KMS-11 (cell line): ENCODE results near the gene NOL4.
A peak's percentile ranks its signal among the peaks of the same experiment; 100 is the strongest.
"Not testable (repeated sequence)": the region's sequence is repeated elsewhere in the genome, so short reads cannot be mapped to it uniquely, and the experiment has no call there.

ENCODE experiments used
- H2AFZ ChIP-seq: fragments of 200-600 bp; sonication (generic); 2 replicates; pipeline ENCODE4 v1.6.1; 2016; ENCODE audit warnings: antibody characterized with exemption, mixed run types, low read depth
- H3K27ac ChIP-seq: fragments of 200-600 bp; sonication (generic); 2 replicates; pipeline ENCODE4 v1.6.1; 2016; ENCODE audit warnings: mild to moderate bottlenecking, mixed run types
- H3K27me3 ChIP-seq: fragments of 200-600 bp; sonication (generic); 2 replicates; pipeline ENCODE4 v1.6.1; 2017; ENCODE audit warnings: mild to moderate bottlenecking, low read depth, mixed run types, moderate library complexity; ENCODE audit not compliant: insufficient read depth
- H3K36me3 ChIP-seq: fragments of 200-600 bp; sonication (generic); 2 replicates; pipeline ENCODE4 v1.6.1; 2017; ENCODE audit warnings: mild to moderate bottlenecking, mixed run types; ENCODE audit not compliant: insufficient read depth
- H3K4me1 ChIP-seq: fragments of 200-600 bp; sonication (generic); 2 replicates; pipeline ENCODE4 v1.6.1; 2016; ENCODE audit warnings: mild to moderate bottlenecking, low read depth, mixed run types; ENCODE audit not compliant: poor library complexity, severe bottlenecking
- H3K4me2 ChIP-seq: fragments of 200-600 bp; sonication (generic); 2 replicates; pipeline ENCODE4 v1.7.0; 2016; ENCODE audit warnings: mild to moderate bottlenecking, mixed run types
- H3K4me3 ChIP-seq: fragments of 200-600 bp; sonication (generic); IDR thresholded peaks from 2 replicates; pipeline ENCODE4 v1.6.1; 2017; ENCODE audit warnings: low read depth, low read length, mixed read lengths; ENCODE audit not compliant: insufficient read depth
- H3K79me2 ChIP-seq: fragments of 200-600 bp; sonication (generic); 2 replicates; pipeline ENCODE4 v1.6.1; 2016; ENCODE audit warnings: low read depth, mixed run types; ENCODE audit not compliant: insufficient read depth
- H3K9ac ChIP-seq: fragments of 200-600 bp; sonication (generic); 2 replicates; pipeline ENCODE4 v1.6.1; 2016; ENCODE audit warnings: mild to moderate bottlenecking, mixed run types
- H4K20me1 ChIP-seq: fragments of 200-600 bp; sonication (generic); 2 replicates; pipeline ENCODE4 v1.6.1; 2016; ENCODE audit warnings: mild to moderate bottlenecking, mixed run types; ENCODE audit not compliant: insufficient read depth
- TF ChIP-seq, protein P1 (sequence below): fragments of 200-600 bp; sonication (generic); conservative IDR thresholded peaks from 2 replicates; pipeline ENCODE4 v1.6.1; 2017; ENCODE audit warnings: low read depth, mild to moderate bottlenecking, antibody characterized with exemption, low read length, moderate library complexity, mixed read lengths

NOL4 gene

DNA sequence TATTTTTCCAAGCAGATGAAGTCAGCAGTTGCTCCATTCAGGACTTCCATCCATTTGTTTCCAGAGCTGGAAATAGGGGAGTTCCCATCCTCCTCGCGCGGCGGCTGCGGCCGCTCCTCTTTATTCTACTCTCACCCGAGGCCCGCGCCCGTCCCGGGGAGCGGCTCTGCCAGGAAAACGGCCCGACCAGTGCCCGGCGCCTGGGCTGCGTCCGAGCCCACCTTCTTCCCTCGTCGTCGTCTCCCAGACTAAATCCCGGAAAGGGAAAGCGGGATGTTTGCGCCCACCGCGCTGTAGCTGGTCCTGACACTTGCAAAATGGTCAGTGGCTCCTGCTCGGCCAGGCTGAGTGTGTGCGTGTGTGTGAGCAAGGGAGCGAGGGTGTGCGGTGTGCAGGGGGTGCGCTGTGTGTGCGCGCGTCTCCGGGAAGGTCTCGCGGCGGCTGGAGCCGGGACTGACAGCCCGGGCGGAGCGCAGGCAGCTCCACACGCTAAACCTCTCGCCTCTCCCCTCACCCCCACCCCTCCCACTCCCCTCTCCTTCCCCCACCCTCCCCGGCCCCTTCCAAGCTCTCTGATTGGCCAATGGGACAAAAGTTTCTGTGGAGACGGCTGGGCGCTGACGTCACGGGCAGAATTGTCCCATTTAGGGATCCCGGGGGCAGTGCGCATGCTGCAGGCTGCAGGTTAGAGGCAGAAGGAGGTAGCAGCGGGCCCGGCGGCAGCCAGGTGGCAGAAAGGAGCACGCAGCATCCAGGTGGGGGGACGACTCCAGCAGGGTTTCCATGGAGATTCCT, at the start of gene NOL4:
Gene NOL4, minus strand, starts transcription at position 491 of the 795 bp plus-strand sequence. CDS start 1,660 bp downstream, outside the sequence.
- Histone ChIP-seq H3K79me2 (no peaks in the 10 kb centered on the region), H3K9ac (no peak within 1 kb of the TSS; the same call in 1 of the 2 replicates), H3K4me2 (peak within 1 kb of the TSS; percentile 40; the same call in 1 of the 2 replicates), H3K4me3 (no peak within 1 kb of the TSS), H4K20me1 (no peaks in the 10 kb centered on the region), H3K4me1 (no peaks in the 10 kb centered on the region), H2AFZ (peak within 1 kb of the TSS; percentile 76), H3K36me3 (no peaks in the 10 kb centered on the region), H3K27me3 (no peaks in the 10 kb centered on the region), H3K27ac (no peak within 1 kb of the TSS)
- TF ChIP-seq, protein P1, sequence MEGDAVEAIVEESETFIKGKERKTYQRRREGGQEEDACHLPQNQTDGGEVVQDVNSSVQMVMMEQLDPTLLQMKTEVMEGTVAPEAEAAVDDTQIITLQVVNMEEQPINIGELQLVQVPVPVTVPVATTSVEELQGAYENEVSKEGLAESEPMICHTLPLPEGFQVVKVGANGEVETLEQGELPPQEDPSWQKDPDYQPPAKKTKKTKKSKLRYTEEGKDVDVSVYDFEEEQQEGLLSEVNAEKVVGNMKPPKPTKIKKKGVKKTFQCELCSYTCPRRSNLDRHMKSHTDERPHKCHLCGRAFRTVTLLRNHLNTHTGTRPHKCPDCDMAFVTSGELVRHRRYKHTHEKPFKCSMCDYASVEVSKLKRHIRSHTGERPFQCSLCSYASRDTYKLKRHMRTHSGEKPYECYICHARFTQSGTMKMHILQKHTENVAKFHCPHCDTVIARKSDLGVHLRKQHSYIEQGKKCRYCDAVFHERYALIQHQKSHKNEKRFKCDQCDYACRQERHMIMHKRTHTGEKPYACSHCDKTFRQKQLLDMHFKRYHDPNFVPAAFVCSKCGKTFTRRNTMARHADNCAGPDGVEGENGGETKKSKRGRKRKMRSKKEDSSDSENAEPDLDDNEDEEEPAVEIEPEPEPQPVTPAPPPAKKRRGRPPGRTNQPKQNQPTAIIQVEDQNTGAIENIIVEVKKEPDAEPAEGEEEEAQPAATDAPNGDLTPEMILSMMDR = peak; percentile 42

DNA sequence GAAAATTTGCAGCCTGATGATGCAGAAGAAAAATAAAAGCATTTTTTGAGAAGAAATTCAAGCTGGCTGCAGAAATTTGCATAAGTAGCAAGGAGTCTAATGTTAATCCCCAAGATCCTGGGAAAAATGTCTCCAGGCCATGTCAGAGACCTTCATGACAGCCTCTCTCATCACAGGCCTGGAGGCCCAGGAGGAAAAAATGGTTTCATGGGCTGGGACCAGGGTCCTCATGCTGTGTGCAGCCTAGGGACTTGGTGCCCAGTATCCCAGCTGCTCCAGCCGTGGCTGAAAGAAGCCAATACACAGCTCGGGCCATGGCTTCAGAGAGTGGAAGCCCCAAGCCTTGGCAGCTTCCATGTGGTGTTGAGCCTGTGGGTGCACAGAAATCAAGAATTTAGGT, 41.3 kb upstream of the NOL4 start:
- not testable (repeated sequence) for H4K20me1 ChIP-seq, H3K9ac ChIP-seq, H3K4me2 ChIP-seq

DNA sequence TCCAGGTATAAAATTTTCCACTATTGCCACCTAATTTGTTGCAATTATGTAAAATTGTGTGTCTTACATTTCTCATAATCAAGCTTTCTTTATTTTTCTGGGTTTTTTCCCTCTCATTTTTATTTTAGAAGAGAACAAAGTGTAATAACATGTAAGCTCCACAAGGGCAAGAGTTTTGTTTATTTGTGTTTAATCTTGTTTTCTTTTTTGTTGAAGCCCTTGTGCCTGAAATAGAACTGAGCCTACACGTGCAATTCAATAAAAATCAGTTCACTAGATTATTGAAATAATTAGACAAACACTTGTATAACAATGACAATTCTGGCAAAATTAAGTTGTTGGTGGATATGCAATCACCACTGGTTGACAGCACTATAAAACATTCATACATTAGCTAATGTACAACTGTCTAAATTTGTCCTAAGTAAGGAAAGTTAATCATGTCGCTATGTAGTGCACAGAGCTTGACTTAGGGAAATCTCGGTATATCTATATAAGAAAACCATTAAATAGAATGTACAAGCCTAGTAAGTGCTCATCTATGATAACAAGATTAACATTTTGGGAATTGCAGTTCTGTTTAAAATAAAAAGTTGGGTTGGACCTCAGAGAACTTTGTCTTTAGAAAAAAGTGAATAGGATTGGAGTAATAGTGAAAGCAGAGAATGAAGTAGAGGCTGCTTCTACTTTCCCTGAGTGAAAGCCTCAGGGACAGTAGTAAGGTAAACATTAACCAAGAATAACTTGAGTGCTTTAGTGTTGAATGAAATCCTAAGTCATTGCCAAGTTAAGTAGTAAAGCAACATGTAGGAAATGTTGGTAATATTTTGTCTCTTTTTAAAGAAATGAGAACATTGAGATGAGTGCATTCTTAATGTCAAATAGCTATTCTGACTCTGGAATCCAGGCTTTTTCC, 37.4 kb upstream of the NOL4 start:
- TF ChIP-seq, protein P1 = no peak
- Histone ChIP-seq H3K36me3 (no peaks in the 10 kb centered on the region), H3K79me2 (no peaks in the 10 kb centered on the region), H3K4me3 (no peak overlapping the region), H3K9ac (no peak overlapping the region), H3K27ac (no peak overlapping the region), H2AFZ (no peak overlapping the region), H3K4me2 (no peak overlapping the region), H3K27me3 (no peaks in the 10 kb centered on the region), H3K4me1 (no peaks in the 10 kb centered on the region), H4K20me1 (no peaks in the 10 kb centered on the region)

More for the DNA sequence above, 41.3 kb upstream of the NOL4 start:
- H2AFZ ChIP-seq, H3K79me2 ChIP-seq, H3K27me3 ChIP-seq, H3K36me3 ChIP-seq, H3K4me1 ChIP-seq, H3K4me3 ChIP-seq, H3K27ac ChIP-seq: not testable (repeated sequence)

DNA sequence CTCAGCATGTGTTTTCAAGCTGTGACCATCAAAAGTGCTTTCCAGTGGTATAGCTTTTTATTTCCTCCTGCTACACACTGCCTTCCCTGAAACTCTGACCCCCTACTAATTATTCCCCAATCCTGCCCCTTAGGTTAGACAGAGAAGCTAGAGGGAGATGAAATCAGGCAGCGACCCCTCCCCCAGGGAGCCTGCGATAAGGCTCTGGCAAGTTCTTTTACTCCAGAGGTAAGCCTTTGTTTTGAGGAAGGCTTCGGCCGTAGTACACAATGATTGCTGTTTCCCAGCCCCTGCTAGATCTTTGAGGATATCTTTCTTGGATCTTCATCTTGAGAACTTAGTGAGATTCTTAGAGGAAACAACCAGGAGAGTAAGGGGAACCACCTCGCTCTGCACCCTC, 33.5 kb upstream of the NOL4 start:
- no peak overlapping the region for H3K27ac ChIP-seq
- H4K20me1 ChIP-seq = no peaks in the 10 kb centered on the region
- no peaks in the 10 kb centered on the region for H3K36me3 ChIP-seq
- H3K27me3 ChIP-seq = no peaks in the 10 kb centered on the region
- TF ChIP-seq, protein P1 = no peak
- H3K4me2 ChIP-seq = no peak overlapping the region
- no peak overlapping the region for H3K9ac ChIP-seq
- no peak overlapping the region for H3K4me3 ChIP-seq
- H2AFZ ChIP-seq = no peak overlapping the region
- H3K4me1 ChIP-seq = no peaks in the 10 kb centered on the region
- no peaks in the 10 kb centered on the region for H3K79me2 ChIP-seq
